GM18951 (cell line): ENCODE results near the gene PLK5.
"Not testable (repeated sequence)": the region's sequence is repeated elsewhere in the genome, so short reads cannot be mapped to it uniquely, and the experiment has no call there.

Source experiments
- POLR2A ChIP-seq: IDR thresholded peaks from 4 replicates; pipeline ENCODE4 v1.6.1; 2011; ENCODE audit warnings: mild to moderate bottlenecking; ENCODE audit not compliant: insufficient read length, insufficient read depth; ENCODE audit errors: extremely low read depth
- in situ Hi-C: fragments of 300-500 bp; cut with MboI; formaldehyde crosslinking; loops from one replicate; pipeline ENCODE4 v1.12.0; 2022; ENCODE audit warnings: low sequenced_read_pairs, mixed read lengths, inconsistent platforms; ENCODE audit not compliant: unreplicated experiment

Gene PLK5

GRCh38 chr19:1523412-1524286, at the start of gene PLK5:
Gene PLK5 (plus strand): TSS chr19:1524077. CDS start chr19:1526997, 2,920 bp downstream.
- no peak for TF ChIP-seq POLR2A
- in situ Hi-C loops = no loop called here

- TF ChIP-seq POLR2A = no peak
- in situ Hi-C loops = no loop called here
Observed at GRCh38 chr19:1474765-1475351, 49.0 kb upstream of the PLK5 start.

GRCh38 chr19:1475751-1476437, 48.0 kb upstream of the PLK5 start:
- in situ Hi-C loops = no loop called here
- TF ChIP-seq POLR2A = no peak

GRCh38 chr19:1477056-1477455, 46.8 kb upstream of the PLK5 start:
- in situ Hi-C loops = not testable (repeated sequence)

GRCh38 chr19:1478934-1479707, 44.8 kb upstream of the PLK5 start, which contains the start of gene C19orf25:
Gene C19orf25 (minus strand): TSS chr19:1479215. CDS start chr19:1478903, 312 bp downstream.
- in situ Hi-C loops = no loop called here
- peak; percentile 88 for TF ChIP-seq POLR2A

- in situ Hi-C loops = no loop called here
- TF ChIP-seq POLR2A = no peak
Observed at GRCh38 chr19:1481224-1481892, 42.5 kb upstream of the PLK5 start.

GRCh38 chr19:1481893-1482360, 42.0 kb upstream of the PLK5 start:
- TF ChIP-seq POLR2A = no peak
- in situ Hi-C loops = no loop called here

GRCh38 chr19:1482361-1483130, 41.3 kb upstream of the PLK5 start:
- no peak for TF ChIP-seq POLR2A
- in situ Hi-C loops = no loop called here

- TF ChIP-seq POLR2A = no peak
- in situ Hi-C loops = no loop called here
Observed at GRCh38 chr19:1483131-1483978, 40.5 kb upstream of the PLK5 start.

- TF ChIP-seq POLR2A = no peak
- in situ Hi-C loops = no loop called here
Observed at GRCh38 chr19:1483979-1484428, 39.9 kb upstream of the PLK5 start.

- no peak for TF ChIP-seq POLR2A
- in situ Hi-C loops = no loop called here
Observed at GRCh38 chr19:1486720-1487575, 36.9 kb upstream of the PLK5 start.
